OCI-LY7 (cell line): ENCODE measurements around the gene KDM3B. TPM values are rescaled to one million over a fixed set of nuclear protein-coding genes. Genes with fewer than 3 reads are reported as not detected.

Experiments
- BruUV-seq: library from RNA; stranded (reverse); fragments of 400-500 nt; replicated peaks from 2 replicates; lab custom pipeline; 2021; lab: Mats Ljungman, UMichigan
- CTCF ChIA-PET: fragments of 300-600 bp; sonication (Branson Sonifier 250); formaldehyde crosslinking; loops from one replicate; lab custom pipeline; 2022; ENCODE audit warnings: antibody characterized with exemption; ENCODE audit not compliant: unreplicated experiment; lab: Charles Lee
- POLR2A ChIA-PET: fragments of 300-600 bp; sonication (Branson Sonifier 250); formaldehyde crosslinking; loops from one replicate; lab custom pipeline; 2022; ENCODE audit warnings: antibody characterized with exemption; lab: Charles Lee
- DNase-seq: peaks from one replicate; pipeline ENCODE4 v3.0.0-alpha.2; 2015; ENCODE audit warnings: low spot score
- H2AFZ ChIP-seq: fragments of 200-600 bp; sonication (generic), shearing (Covaris generic); 2 replicates; pipeline ENCODE4 v1.6.1; 2014; ENCODE audit warnings: mild to moderate bottlenecking, antibody characterized with exemption, low read length, moderate library complexity
- H3K27ac ChIP-seq: fragments of 200-600 bp; sonication (generic); 2 replicates; pipeline ENCODE4 v1.5.1; 2014; ENCODE audit warnings: mixed run types, low read depth, mild to moderate bottlenecking, moderate library complexity, low read length, inconsistent platforms; ENCODE audit not compliant: poor library complexity, severe bottlenecking
- H3K36me3 ChIP-seq: fragments of 200-600 bp; sonication (generic); 2 replicates; pipeline ENCODE4 v1.6.1; 2014; ENCODE audit warnings: mild to moderate bottlenecking, antibody characterized with exemption, low read length, moderate library complexity, mixed read lengths; ENCODE audit not compliant: insufficient read depth
- H3K4me1 ChIP-seq: fragments of 200-600 bp; sonication (generic); 2 replicates; pipeline ENCODE4 v1.5.1; 2014; ENCODE audit warnings: mild to moderate bottlenecking, low read length; ENCODE audit not compliant: insufficient read depth, poor library complexity, severe bottlenecking
- H3K4me2 ChIP-seq: fragments of 200-600 bp; sonication (generic); 2 replicates; pipeline ENCODE4 v1.6.1; 2014; ENCODE audit warnings: mild to moderate bottlenecking, low read length
- H3K4me3 ChIP-seq: fragments of 200-600 bp; sonication (generic); 2 replicates; pipeline ENCODE4 v1.5.1; 2014; ENCODE audit warnings: mild to moderate bottlenecking, low read depth, low read length; ENCODE audit not compliant: poor library complexity, severe bottlenecking
- H3K79me2 ChIP-seq: fragments of 200-600 bp; sonication (generic); 2 replicates; pipeline ENCODE4 v1.6.1; 2016; ENCODE audit warnings: low read depth, mild to moderate bottlenecking, low read length, moderate library complexity, mixed read lengths; ENCODE audit not compliant: insufficient read depth
- H3K9me2 ChIP-seq: fragments of 200-600 bp; sonication (generic); 2 replicates; pipeline ENCODE4 v1.6.1; 2016; ENCODE audit warnings: mild to moderate bottlenecking, low read length, mixed read lengths; ENCODE audit not compliant: insufficient read depth
- H3K9me3 ChIP-seq: fragments of 200-600 bp; sonication (generic); 2 replicates; pipeline ENCODE4 v1.6.1; 2014; ENCODE audit warnings: mild to moderate bottlenecking, mixed run types, low read length, mixed read lengths
- H4K20me1 ChIP-seq: fragments of 200-600 bp; sonication (generic); 2 replicates; pipeline ENCODE4 v1.6.1; 2014; ENCODE audit warnings: mild to moderate bottlenecking, antibody characterized with exemption, low read length, moderate library complexity, mixed read lengths; ENCODE audit not compliant: insufficient read depth
- EZH2phosphoT487 ChIP-seq: fragments of 200-600 bp; sonication (generic); IDR thresholded peaks from 2 replicates; pipeline ENCODE4 v1.6.1; 2018; ENCODE audit warnings: low read depth, borderline replicate concordance, mild to moderate bottlenecking, mixed run types, antibody characterized with exemption, low read length, moderate library complexity, mixed read lengths
- intact Hi-C: fragments of 100-400 bp; cut with micrococcal nuclease; formaldehyde crosslinking; loops from one replicate; pipeline ENCODE4 v1.10.0; 2022; ENCODE audit not compliant: unreplicated experiment
- total RNA-seq, 2 experiments: library from RNA; depleted of rRNA in 1 of 2; stranded (reverse); fragments of >200 nt in 1 of 2; shearing (Covaris generic) in 1 of 2; gene quantifications; 2 replicates each; pipeline ENCODE4 v1.2.3, GENCODE V29; 2014 to 2022
- TF ChIP-seq, protein P1 (sequence below): fragments of 200-600 bp; sonication (generic); conservative IDR thresholded peaks from 2 replicates; pipeline ENCODE4 v1.5.1; 2014; ENCODE audit warnings: mild to moderate bottlenecking, antibody characterized with exemption, low read length, moderate library complexity, mixed read lengths

KDM3B gene
- total RNA-seq, 2 experiments from 2014 or later: 51.1 to 64.8 TPM

DNA sequence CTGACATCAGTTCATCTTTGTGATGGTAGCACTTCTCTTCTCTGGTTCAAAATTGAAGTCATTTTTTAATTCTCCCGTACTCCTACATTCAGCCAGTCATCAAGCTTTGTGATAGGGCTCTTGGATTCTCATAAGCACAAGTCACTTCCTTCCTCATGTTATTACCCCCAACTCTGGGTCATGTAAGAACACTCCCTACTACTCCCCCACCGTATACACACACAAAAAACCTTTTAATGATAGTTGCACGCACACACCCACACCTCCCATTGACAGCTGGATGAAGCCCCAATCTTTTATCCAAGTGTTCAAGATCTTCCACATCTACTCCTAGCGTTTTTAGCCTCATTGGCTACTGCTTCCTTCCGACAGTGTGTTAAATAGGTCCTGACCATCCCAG, 16.8 kb downstream of the KDM3B start:
- no peaks in the 10 kb centered on the region for H3K9me3 ChIP-seq
- TF ChIP-seq EZH2phosphoT487: no peak
- no peaks in the 10 kb centered on the region for H3K9me2 ChIP-seq
- no peak for DNase-seq
- H2AFZ ChIP-seq: no peak overlapping the region
- peaks cover 5% of the 10 kb centered on the region; the same call in 1 of the 2 replicates for H4K20me1 ChIP-seq
- no peak overlapping the region for H3K27ac ChIP-seq
- ChIA-PET POLR2A (interaction anchor here (1.2 kb wide), 1 partner anchor 16 kb away, joined by 5 read pairs; no protein-coding TSS in a partner anchor), CTCF (interaction anchor here (1.0 kb wide), 1 partner anchor 34 kb away, joined by 3 read pairs; no protein-coding TSS in a partner anchor)
- no peak overlapping the region for H3K4me2 ChIP-seq
- H3K79me2 ChIP-seq: peaks cover 67% of the 10 kb centered on the region
- intact Hi-C loops: no loop called here
- H3K36me3 ChIP-seq: peaks cover 19% of the 10 kb centered on the region
- H3K4me1 ChIP-seq: peaks cover 3% of the 10 kb centered on the region
- H3K4me3 ChIP-seq: no peak overlapping the region
- no TSS peak for BruUV-seq

DNA sequence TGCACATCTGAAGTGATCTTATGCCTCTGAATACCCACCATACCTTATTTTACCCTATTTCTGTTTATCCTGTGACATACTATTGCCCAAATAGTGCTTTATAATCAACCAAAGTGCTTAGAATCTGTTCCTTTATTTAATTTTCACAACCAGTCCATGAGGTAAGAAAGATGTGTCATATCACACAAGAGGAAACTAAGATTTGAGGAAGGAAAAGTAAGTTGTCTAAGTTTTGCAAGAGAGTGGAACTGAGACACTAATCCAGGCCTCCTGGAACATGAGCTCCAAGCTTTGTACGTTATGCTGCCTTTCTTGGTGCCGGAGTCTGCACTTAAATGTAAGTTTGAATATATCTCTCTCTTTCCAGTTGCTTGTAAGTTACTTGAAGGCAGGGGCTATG, 17.2 kb downstream of the KDM3B start:
- CTCF ChIA-PET: interaction anchor here (1.0 to 1.5 kb wide), 2 partner anchors 15 to 34 kb away, joined by 3 read pairs; no protein-coding TSS in a partner anchor
- no peak overlapping the region for H3K27ac ChIP-seq
- peaks cover 63% of the 10 kb centered on the region for H3K79me2 ChIP-seq
- H3K4me1 ChIP-seq: peaks cover 3% of the 10 kb centered on the region
- BruUV-seq: no TSS peak
- no peaks in the 10 kb centered on the region for H3K9me2 ChIP-seq
- H2AFZ ChIP-seq: no peak overlapping the region
- no peaks in the 10 kb centered on the region for H3K9me3 ChIP-seq
- intact Hi-C loops: no loop called here
- H3K4me3 ChIP-seq: no peak overlapping the region
- POLR2A ChIA-PET: interaction anchor here (1.1 kb wide), 1 partner anchor 16 kb away, joined by 3 read pairs; no protein-coding TSS in a partner anchor
- no peak overlapping the region for H3K4me2 ChIP-seq
- TF ChIP-seq, protein P1, sequence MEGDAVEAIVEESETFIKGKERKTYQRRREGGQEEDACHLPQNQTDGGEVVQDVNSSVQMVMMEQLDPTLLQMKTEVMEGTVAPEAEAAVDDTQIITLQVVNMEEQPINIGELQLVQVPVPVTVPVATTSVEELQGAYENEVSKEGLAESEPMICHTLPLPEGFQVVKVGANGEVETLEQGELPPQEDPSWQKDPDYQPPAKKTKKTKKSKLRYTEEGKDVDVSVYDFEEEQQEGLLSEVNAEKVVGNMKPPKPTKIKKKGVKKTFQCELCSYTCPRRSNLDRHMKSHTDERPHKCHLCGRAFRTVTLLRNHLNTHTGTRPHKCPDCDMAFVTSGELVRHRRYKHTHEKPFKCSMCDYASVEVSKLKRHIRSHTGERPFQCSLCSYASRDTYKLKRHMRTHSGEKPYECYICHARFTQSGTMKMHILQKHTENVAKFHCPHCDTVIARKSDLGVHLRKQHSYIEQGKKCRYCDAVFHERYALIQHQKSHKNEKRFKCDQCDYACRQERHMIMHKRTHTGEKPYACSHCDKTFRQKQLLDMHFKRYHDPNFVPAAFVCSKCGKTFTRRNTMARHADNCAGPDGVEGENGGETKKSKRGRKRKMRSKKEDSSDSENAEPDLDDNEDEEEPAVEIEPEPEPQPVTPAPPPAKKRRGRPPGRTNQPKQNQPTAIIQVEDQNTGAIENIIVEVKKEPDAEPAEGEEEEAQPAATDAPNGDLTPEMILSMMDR: no peak
- no peak for TF ChIP-seq EZH2phosphoT487
- peaks cover under 1% of the 10 kb centered on the region; the same call in 1 of the 2 replicates for H4K20me1 ChIP-seq
- peaks cover 24% of the 10 kb centered on the region for H3K36me3 ChIP-seq
- no peak for DNase-seq

DNA sequence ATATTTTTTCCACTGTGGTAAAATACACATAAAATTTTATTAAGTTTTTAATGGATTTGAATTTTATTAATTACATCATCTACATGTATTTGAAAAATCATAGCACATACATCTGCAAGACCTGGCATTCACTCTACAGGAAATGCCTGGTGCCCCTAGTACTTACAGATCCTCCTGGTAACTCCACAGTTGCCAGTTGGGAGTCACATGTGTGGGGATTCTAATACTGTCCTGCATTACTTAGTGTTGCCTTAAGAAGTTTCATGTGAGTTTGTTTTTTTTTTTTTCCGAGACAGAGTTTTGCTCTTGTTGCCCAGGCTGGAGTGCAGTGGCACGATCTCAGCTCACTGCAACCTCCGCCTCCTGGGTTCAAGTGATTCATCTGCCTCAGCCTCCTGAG, 18.1 kb downstream of the KDM3B start:
- H2AFZ ChIP-seq: no peak overlapping the region
- ChIA-PET POLR2A (interaction anchor here (0.6 to 1.1 kb wide), 3 partner anchors 17 to 152 kb away, joined by 3 to 4 read pairs (median 3); no protein-coding TSS in a partner anchor), CTCF (interaction anchor here (1.5 kb wide), 1 partner anchor 16 kb away, joined by 3 read pairs; no protein-coding TSS in a partner anchor)
- no peak overlapping the region for H3K4me2 ChIP-seq
- H3K9me2 ChIP-seq: no peaks in the 10 kb centered on the region
- H3K36me3 ChIP-seq: peaks cover 28% of the 10 kb centered on the region
- DNase-seq: no peak
- TF ChIP-seq EZH2phosphoT487: no peak
- TF ChIP-seq, protein P1: no peak
- BruUV-seq: no TSS peak
- no peak overlapping the region for H3K27ac ChIP-seq
- peaks cover 3% of the 10 kb centered on the region for H3K4me1 ChIP-seq
- H4K20me1 ChIP-seq: no peaks in the 10 kb centered on the region
- H3K4me3 ChIP-seq: no peak overlapping the region
- peaks cover 54% of the 10 kb centered on the region for H3K79me2 ChIP-seq
- H3K9me3 ChIP-seq: no peaks in the 10 kb centered on the region
- intact Hi-C loops: no loop called here
